Loucy (cell line): ENCODE measurements around the gene FARS2.

ENCODE experiments used
- H2AFZ ChIP-seq: fragments of 200-600 bp; sonication (generic); 2 replicates; pipeline ENCODE4 v1.6.0; 2016; ENCODE audit warnings: antibody characterized with exemption, mild to moderate bottlenecking, low read length, moderate library complexity
- H3F3A ChIP-seq: fragments of 200-600 bp; 2 replicates; pipeline ENCODE4 v1.6.0; 2016; ENCODE audit warnings: antibody characterized with exemption, low read depth, mild to moderate bottlenecking
- H3K27me3 ChIP-seq: fragments of 200-600 bp; sonication (generic); 2 replicates; pipeline ENCODE4 v1.6.1; 2014; ENCODE audit warnings: low read length, mild to moderate bottlenecking; ENCODE audit not compliant: insufficient read depth, poor library complexity, severe bottlenecking
- H3K36me3 ChIP-seq: fragments of 200-600 bp; sonication (generic); 2 replicates; pipeline ENCODE4 v1.6.1; 2016; ENCODE audit warnings: low read length; ENCODE audit not compliant: insufficient read depth
- H3K4me1 ChIP-seq: fragments of 200-600 bp; sonication (generic); 2 replicates; pipeline ENCODE4 v1.5.1; 2014; ENCODE audit warnings: low read length, mild to moderate bottlenecking; ENCODE audit not compliant: insufficient read depth, poor library complexity, severe bottlenecking
- H3K4me2 ChIP-seq: fragments of 200-600 bp; sonication (generic); 2 replicates; pipeline ENCODE4 v1.6.0; 2014; ENCODE audit warnings: antibody characterized with exemption, low read length, low read depth, mild to moderate bottlenecking; ENCODE audit not compliant: poor library complexity, severe bottlenecking
- H3K4me3 ChIP-seq: fragments of 200-600 bp; sonication (generic); 2 replicates; pipeline ENCODE4 v1.5.1; 2014; ENCODE audit warnings: low read length, mild to moderate bottlenecking, mixed read lengths; ENCODE audit not compliant: poor library complexity, severe bottlenecking
- H3K79me2 ChIP-seq: fragments of 200-600 bp; sonication (generic); 2 replicates; pipeline ENCODE4 v1.6.1; 2014; ENCODE audit warnings: low read length; ENCODE audit not compliant: insufficient read depth
- H3K9ac ChIP-seq: fragments of 200-600 bp; sonication (generic); 2 replicates; pipeline ENCODE4 v1.6.0; 2014; ENCODE audit warnings: mild to moderate bottlenecking, low read depth, low read length, moderate library complexity; ENCODE audit not compliant: poor library complexity, severe bottlenecking
- H3K9me2 ChIP-seq: fragments of 200-600 bp; sonication (generic); replicated peaks from 2 replicates; pipeline ENCODE4 v1.6.1; 2016; ENCODE audit warnings: low read depth, low read length, mixed read lengths
- H3K9me3 ChIP-seq: fragments of 200-600 bp; sonication (generic); 2 replicates; pipeline ENCODE4 v1.6.1; 2014; ENCODE audit warnings: mild to moderate bottlenecking, antibody characterized with exemption, low read length, low read depth; ENCODE audit not compliant: insufficient read depth
- H4K20me1 ChIP-seq: fragments of 200-600 bp; sonication (generic); 2 replicates; pipeline ENCODE4 v1.6.0; 2014; ENCODE audit warnings: antibody characterized with exemption, low read length, mild to moderate bottlenecking; ENCODE audit not compliant: insufficient read depth, poor library complexity, severe bottlenecking
- EZH2phosphoT487 ChIP-seq: fragments of 200-600 bp; IDR thresholded peaks from 2 replicates; pipeline ENCODE4 v1.6.1; 2018; ENCODE audit warnings: antibody characterized with exemption, mild to moderate bottlenecking, moderate library complexity, borderline replicate concordance
- TF ChIP-seq, protein P1 (sequence below): fragments of 200-600 bp; sonication (generic); conservative IDR thresholded peaks from 2 replicates; pipeline ENCODE4 v1.5.1; 2014; ENCODE audit warnings: mild to moderate bottlenecking, antibody characterized with exemption, low read length

Gene FARS2

DNA sequence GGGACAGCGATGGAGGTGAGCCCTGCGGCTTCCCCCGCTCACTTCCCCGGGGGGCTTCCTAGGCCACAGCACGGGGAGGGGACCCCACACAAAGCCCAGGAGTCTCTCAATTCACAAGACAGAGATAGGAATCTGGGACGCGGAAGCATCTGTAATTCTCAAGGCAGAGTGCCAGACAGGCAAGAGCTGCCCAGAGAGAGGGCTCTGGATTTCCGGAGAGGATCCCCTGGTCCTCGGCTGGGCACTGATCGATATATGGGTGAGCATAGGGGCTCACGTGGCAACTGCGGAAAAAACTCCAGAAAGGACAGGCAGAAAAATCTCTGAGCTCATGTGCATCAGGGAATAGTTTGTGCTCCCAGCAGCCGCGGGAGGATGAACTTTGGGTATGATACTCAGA, 449.2 kb downstream of the FARS2 start:
- H3K4me2 ChIP-seq: no peak overlapping the region

DNA sequence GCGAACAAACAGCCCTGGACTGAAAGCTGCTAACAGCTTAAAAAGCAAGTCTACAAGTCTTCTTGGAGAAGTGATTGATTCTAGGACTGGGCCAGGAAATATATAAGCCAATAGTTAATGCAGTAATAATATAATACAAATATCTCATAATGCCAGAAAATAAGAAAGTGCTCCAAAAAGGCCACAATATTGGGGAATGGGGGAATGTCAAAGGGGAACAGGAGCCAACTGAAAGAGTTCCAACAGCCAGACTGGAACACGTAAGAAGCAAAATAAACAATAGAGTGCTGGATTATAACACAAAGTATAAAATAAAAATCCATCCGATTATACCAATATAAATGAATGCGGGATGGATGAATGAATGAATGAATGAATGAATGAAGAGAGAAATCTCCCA, 449.6 kb downstream of the FARS2 start:
- no peak overlapping the region for H2AFZ ChIP-seq
- TF ChIP-seq EZH2phosphoT487: no peak
- TF ChIP-seq, protein P1, sequence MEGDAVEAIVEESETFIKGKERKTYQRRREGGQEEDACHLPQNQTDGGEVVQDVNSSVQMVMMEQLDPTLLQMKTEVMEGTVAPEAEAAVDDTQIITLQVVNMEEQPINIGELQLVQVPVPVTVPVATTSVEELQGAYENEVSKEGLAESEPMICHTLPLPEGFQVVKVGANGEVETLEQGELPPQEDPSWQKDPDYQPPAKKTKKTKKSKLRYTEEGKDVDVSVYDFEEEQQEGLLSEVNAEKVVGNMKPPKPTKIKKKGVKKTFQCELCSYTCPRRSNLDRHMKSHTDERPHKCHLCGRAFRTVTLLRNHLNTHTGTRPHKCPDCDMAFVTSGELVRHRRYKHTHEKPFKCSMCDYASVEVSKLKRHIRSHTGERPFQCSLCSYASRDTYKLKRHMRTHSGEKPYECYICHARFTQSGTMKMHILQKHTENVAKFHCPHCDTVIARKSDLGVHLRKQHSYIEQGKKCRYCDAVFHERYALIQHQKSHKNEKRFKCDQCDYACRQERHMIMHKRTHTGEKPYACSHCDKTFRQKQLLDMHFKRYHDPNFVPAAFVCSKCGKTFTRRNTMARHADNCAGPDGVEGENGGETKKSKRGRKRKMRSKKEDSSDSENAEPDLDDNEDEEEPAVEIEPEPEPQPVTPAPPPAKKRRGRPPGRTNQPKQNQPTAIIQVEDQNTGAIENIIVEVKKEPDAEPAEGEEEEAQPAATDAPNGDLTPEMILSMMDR: no peak
- no peaks in the 10 kb centered on the region for H3F3A ChIP-seq
- H3K79me2 ChIP-seq: no peaks in the 10 kb centered on the region
- H3K9ac ChIP-seq: no peak overlapping the region
- H3K27me3 ChIP-seq: no peaks in the 10 kb centered on the region
- H3K36me3 ChIP-seq: no peaks in the 10 kb centered on the region
- H3K4me1 ChIP-seq: peaks cover 11% of the 10 kb centered on the region
- H3K4me2 ChIP-seq: no peak overlapping the region
- H3K4me3 ChIP-seq: no peak overlapping the region
- no peaks in the 10 kb centered on the region for H4K20me1 ChIP-seq
- H3K9me2 ChIP-seq: no peaks in the 10 kb centered on the region
- no peaks in the 10 kb centered on the region for H3K9me3 ChIP-seq

More for the DNA sequence above, 449.2 kb downstream of the FARS2 start:
- Histone ChIP-seq H3K4me3 (no peak overlapping the region), H3K27me3 (no peaks in the 10 kb centered on the region), H4K20me1 (no peaks in the 10 kb centered on the region), H3F3A (no peaks in the 10 kb centered on the region), H3K9ac (no peak overlapping the region), H3K9me3 (no peaks in the 10 kb centered on the region), H2AFZ (no peak overlapping the region), H3K79me2 (no peaks in the 10 kb centered on the region), H3K36me3 (no peaks in the 10 kb centered on the region), H3K9me2 (no peaks in the 10 kb centered on the region), H3K4me1 (peaks cover 13% of the 10 kb centered on the region)
- TF ChIP-seq, protein P1: no peak
- no peak for TF ChIP-seq EZH2phosphoT487

DNA sequence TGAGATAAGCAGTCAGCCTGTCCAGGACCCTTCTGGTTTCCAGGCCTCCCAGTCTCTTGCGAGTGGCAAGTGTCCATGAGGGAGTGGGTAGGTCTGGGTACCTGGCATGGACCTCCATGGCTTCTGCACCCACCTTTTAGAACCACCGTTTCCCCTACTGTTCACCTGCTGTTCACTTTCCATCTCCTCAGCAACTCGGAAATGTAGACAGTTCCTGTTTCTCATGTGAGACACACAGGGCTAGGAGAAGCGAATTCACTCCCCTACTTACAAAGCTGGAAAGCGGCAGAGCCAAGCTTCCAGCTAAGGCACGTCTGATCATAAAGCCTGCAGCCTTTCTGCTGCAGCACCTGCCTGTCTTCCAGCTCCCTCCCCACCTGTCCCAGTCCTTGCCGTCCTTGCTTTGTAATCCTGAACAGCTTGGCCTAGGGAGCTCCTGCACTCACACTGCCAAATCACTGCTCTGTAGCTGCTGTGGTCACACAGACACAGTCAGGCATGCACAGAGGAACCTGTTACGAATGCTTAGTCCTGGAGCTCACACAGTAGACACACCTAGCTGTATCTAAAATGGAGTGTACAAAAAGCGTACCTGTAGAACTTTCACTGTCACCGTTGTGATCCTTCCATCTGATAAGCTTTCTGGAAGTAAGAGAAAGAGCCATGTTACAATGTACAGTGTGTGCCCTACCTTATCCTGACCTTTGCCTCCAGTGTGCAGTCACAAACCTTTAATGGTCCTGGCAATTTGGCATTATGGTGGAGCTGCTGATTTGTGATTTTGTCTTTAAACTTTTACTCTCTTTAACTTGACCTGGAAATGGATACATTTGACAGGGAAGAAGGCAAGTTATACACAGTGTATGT, 451.3 kb downstream of the FARS2 start:
- Histone ChIP-seq H3K36me3 (no peaks in the 10 kb centered on the region), H2AFZ (no peak overlapping the region)
- TF ChIP-seq EZH2phosphoT487: no peak
- TF ChIP-seq, protein P1: no peak

More for the DNA sequence above, 451.3 kb downstream of the FARS2 start:
- H3K79me2 ChIP-seq: no peaks in the 10 kb centered on the region
- H3K9ac ChIP-seq: no peak overlapping the region
- no peaks in the 10 kb centered on the region for H4K20me1 ChIP-seq
- no peak overlapping the region for H3K4me3 ChIP-seq
- no peaks in the 10 kb centered on the region for H3K4me1 ChIP-seq
- H3K27me3 ChIP-seq: no peaks in the 10 kb centered on the region
- H3K4me2 ChIP-seq: no peak overlapping the region
- H3F3A ChIP-seq: no peaks in the 10 kb centered on the region
- peaks cover 5% of the 10 kb centered on the region; the same call in 1 of the 2 replicates for H3K9me3 ChIP-seq
- no peaks in the 10 kb centered on the region for H3K9me2 ChIP-seq
